Stimulated activated CD4-positive, alpha-beta T cell treated with anti-CD3 and anti-CD28 coated beads, Interleukin-15, amount 100 ng/mL, for 1 hour (primary cell): ENCODE data around the gene VEGFB.

Experiments
- DNase-seq, 2 donors: peaks; one replicate each; pipeline ENCODE4 v3.0.0-alpha.2; 2020; ENCODE audit warnings: low read depth in 1 of 2, low spot score in 1 of 2

VEGFB gene, protein sequence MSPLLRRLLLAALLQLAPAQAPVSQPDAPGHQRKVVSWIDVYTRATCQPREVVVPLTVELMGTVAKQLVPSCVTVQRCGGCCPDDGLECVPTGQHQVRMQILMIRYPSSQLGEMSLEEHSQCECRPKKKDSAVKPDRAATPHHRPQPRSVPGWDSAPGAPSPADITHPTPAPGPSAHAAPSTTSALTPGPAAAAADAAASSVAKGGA

DNA sequence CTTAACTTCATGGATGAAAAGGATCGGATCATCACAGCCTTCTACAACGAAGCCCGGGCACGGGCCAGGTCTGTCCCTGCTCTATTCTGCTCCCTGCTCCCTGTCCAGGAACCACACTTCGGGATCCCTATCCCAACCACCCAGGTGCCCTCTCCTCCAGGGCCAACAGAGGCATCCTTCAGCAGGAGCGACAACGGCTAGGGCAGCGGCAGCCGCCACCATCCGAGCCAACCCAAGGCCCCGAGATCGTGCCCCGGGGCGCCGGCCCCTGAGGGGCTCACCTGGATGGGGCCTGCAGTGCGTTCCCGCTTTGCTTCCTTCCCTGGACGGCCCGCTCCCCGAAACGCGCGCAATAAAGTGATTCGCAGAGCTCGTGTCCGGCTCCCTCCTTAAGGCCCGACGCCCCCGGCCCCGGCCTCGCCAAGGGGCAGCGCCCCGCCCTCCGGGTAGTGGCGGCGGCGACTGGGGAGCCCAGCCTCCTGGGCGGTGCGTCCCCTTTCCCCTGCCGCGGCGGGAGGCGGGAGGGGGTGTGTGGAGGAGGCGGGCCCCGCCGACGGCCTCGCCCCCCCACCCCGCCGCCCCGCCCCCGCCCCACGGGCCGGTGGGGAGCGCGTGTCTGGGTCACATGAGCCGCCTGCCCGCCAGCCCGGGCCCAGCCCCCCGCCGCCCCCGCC is at the start of gene VEGFB:
Gene VEGFB (plus strand): TSS at position 672 of the 674 bp plus-strand sequence. CDS start 250 bp downstream, outside the sequence.
- peak; percentile 55 to 62 for DNase-seq

DNA sequence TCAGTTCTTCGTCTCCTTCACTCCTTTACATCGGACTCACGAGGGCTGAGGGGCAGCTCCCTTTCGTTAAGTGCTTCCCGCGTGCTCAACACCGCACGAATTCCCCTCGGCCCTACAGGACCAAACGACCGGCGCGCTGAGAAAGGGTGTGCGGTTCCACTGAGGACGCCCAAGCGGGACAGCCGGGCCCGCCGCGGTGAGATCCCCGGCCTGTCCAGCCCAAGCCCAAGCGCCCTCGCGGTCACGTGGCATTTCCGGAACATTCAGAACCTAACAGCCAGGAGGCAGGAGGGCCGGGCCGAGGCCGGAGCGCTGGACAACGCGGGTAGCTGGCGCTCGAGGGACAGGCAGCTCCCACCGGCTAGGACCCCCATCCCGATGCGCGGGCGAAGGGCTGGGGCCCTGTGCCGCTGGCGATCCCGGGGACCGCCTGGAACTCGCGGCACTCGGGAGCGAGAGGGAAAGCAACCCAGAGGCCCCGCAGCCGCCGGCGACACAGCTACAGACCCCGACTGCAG is 49.1 kb upstream of the VEGFB start:
- DNase-seq, result peak in 1 of 2 donors; percentile 29

DNA sequence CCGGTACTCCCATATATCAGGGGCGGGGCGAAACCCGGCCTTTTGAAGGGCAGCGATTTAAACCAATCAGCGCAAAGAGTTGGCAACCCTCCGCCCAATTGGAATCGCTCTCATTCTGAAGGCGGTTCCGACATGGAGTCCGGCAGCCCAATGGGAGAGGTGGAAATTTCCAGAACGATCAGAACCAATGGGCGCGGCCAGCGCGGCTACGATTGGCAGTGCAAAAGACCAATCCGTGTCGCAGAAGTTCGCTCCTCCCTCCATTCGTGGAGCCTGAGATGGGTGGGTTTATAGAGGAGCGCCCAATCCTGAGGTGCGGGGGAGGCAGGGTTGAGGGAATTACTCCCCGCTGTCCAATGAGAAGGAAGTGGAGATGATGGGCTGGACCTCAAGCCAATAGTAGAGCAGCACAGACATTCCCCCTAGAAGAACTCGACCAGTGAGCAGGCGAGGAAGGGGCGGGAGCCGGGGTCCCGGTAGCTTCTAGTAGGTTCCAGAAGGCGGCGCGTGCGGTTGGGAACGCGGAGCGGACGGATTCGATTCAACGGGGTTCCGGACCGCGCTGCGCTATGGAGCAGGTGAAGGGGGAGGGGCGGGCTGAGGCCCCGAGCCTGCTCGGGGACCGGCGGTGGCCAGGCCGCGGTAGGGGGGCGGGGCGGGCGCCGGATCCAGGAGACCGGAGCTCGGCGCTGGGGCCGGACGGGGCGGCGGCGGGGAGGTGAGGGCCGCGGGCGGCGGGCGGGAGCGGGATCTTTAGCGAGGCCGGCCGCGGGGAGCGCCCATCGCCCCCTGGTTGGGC is 48.5 kb upstream of the VEGFB start, which contains the start of gene STIP1:
Gene STIP1 (plus strand): TSS at position 479 of the 799 bp plus-strand sequence. CDS start 91 bp downstream, at position 570.
- peak; percentile 94 to 97 for DNase-seq

DNA sequence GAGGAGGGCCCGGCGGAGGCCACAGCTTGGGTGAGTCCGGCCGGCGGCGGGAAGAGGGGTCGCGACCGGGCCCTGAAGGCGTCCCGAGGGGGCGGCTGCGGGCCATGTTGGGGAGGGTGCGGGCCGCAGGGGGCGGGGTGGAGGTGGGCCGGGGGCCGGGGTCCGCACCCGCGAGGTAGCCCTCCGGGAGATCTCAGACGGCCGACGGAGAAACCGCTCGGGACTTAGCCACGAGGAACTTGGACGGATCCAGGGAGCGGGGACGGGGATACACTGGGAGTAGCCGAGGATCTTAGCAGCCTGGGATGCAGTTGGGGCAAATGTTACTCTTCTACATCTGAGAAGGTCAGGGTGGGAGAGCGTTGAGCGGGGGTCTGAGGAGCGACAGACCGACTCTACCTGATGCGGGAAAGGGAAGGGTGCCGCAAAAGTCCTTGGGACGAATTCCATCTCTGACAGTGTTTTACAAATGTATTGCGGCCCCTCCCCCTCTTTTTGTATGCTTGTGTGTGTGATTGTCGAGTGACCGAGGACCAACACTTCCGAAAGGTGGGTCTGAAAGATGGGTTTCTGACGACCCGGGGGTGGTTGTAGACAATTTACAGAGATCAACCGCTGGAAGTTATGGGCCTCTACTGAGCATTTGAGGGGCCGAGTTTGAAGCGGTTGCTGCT is 47.8 kb upstream of the VEGFB start:
- DNase-seq, result no peak

DNA sequence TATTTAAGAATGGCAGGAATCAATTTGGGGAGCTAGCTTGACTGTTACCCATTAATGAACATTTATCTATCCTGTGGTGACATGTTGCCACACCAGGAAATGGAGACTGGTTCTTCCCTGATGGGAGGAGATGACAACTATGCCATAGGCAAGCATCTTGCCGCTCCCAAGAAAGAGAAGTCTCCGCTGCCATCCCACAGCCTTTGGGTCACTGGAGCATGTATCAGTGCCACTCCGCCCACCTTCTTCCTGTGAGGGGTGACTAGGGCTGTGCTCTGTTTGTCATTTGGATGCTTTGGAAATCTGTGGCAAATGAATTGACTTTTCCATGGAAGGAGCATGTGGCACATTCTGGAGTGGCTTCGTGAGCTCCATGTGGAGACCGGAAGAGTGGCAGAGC is 42.0 kb upstream of the VEGFB start:
- no peak for DNase-seq

DNA sequence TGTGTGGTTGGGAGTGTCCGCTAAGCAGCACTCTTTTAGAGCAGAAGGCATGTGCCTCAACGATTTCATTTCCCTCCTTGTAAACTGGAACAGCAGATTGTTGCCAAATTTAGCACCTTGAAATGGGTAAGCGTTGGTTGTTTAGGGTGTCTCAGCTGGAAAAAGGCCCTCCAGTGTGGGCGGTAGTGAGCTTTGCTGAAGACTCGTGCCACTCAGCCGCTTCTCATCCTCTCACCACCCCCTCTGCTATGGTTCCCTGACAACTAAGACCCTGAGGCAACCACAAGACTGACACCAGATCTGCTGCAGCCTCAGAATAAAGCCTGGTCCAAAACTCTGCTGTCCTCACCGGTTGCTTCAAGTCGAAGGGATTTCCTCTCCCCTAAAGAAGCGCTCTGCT is 37.8 kb upstream of the VEGFB start:
- DNase-seq, result no peak

DNA sequence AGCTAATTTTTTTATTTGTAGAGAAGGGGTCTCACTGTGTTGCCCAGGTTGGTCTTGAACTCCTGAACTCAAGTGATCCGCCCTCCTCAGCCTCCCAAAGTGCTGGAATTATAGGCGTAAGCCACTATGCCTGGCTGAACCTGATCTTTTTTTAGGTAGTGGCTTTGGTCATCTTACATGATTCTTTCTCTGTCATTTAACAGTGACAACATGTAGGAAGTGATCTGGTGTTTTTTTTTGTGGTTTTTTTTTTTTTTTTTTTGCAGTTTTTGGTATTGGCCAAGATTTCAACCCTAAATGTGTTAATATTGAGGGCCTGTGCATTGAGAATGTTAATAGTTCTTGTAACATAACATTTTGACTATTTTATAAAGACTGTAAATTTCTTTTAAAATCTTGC is 35.9 kb upstream of the VEGFB start:
- no peak for DNase-seq

DNA sequence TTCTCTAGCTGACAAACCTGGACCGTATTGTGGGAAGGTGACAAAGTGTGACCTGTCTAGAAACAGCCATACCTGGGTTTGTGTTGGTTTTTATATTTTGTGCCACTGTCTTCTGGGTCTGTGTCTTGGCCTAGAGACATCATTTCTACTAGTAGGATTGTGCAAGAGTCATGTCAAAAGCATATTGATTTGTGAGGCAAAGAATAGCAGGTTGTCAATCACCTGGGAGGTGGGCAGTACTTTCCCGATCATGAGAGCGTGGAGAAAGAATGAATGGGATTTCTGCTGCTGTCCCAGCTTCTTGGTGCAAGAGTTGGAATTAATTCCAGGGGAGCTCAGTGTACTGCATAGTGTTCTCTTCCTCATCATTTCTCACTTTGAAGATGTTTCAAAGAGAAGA is 32.8 kb upstream of the VEGFB start:
- no peak for DNase-seq

DNA sequence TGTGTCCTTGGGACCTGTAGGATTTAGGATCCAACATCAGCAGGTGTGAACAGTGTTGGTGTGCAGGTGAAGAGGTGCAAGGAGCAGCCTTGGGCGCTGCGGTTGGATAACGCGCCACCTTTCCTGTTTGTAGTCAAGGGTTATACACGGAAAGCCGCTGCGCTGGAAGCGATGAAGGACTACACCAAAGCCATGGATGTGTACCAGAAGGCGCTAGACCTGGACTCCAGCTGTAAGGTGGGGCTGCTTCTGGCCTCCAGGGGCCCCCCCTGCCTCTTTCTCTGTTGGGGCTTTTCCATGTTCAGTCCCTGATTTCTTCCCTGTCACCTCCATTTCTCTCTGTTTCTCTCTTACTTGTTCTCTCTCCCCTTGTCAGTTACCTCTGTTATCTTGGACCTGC is 31.4 kb upstream of the VEGFB start:
- DNase-seq, result no peak

DNA sequence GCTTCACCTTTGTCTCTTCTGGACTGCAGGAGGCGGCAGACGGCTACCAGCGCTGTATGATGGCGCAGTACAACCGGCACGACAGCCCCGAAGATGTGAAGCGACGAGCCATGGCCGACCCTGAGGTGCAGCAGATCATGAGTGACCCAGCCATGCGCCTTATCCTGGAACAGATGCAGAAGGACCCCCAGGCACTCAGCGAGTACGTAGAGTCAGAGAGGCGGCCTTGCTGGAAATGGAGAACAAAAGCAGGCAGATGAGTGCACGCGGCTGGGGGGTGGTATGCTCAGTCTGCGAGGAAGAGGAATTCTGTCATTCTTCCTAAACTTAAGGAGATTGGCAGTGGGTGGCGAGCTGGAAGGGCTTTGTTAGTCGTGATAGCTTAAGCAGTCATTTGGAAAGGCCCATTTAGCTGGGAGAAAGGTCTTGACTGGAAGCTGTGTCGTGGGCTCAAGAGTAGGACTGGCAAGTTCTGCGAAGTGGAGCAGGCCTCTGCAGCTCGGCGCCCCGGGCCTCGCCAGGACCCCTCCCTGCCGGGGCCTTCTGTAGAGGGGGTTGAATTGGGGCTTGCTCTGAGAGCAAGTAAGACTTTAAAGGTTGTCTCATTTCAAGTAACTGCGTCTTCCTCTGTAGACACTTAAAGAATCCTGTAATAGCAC is 30.8 kb upstream of the VEGFB start:
- DNase-seq, result no peak

DNA sequence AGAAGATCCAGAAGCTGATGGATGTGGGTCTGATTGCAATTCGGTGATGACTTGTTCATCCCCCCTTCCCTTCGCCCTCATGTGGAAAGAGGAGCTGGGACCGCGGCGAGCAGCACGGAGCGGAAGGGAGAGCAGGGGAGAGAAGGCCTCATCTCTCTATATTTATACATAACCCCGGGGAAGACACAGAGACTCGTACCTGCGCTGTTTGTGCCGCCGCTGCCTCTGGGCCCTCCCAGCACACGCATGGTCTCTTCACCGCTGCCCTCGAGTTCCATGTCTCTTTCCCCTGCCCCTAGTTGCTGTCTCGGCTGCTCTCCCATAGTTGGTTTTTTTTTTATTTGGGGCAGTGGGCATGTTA is 30.3 kb upstream of the VEGFB start:
- no peak for DNase-seq

DNA sequence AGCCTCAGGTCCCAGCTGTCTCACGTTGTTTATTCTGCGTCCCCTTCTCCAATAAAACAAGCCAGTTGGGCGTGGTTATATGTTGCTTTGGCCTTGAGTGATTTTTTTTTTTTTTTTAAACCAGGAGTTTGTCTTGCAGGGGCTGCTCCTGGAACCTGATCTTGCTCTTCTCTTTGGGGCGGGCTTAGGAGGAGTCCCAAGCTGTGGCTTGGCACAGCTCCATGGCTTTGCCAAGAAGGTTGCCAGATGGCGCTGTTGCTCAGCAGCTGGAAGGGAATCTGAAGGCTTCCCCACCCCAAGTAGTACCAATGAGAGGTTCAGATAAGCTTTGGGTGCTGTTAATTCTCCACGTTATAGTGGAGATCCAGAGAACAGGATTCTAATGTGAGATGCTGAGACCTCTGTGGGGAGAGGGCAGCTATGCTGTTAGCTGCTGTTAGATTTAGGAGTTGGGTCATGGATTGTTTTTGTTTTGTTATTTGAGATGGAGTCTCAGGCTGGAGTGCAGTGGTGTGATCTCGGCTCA is 29.9 kb upstream of the VEGFB start:
- peak; percentile 65 to 67 for DNase-seq

DNA sequence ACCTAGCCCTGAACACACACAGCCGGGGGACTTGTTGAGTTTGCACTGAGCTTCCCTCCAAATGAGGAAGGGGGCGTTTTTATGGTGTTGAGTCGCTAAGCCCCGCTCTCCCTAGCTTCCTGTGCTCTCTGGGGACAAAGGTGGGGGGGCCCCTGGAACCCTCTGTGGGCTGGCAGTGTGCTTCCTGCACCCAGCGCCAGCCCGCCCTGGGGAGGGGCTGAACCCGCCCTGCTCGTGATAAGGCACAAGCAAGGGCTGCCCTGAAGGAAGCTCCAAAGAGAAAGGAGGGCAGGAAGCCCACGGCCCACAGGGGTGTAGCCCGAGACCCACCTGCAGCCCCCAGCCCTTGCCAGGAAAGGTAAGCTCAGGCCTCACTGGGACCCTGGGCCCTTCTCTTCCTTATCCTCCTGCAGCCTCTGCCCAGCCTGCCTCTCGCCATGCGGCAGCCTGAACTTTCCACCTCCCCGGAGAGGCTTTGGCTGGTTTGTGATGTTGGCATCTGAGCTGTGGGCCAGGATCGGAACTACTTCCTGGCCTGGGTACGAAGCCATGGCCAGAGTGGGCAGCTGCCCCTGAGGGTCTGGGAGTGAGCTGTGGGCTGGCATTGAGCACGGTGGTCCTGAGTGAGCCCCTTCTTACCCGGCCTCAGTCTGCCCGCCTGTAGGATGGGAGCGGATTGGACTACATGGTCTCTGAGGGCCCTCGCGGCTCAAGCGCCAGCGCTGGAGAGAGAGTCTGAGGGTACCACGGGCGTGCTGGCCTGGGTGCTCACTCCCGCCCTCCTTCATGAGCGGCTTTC is 27.7 kb upstream of the VEGFB start, which contains the start of gene FERMT3:
Gene FERMT3 (plus strand): TSS at position 265 of the 799 bp plus-strand sequence. CDS start 644 bp downstream, outside the sequence.
- DNase-seq, result peak; percentile 49 to 65

DNA sequence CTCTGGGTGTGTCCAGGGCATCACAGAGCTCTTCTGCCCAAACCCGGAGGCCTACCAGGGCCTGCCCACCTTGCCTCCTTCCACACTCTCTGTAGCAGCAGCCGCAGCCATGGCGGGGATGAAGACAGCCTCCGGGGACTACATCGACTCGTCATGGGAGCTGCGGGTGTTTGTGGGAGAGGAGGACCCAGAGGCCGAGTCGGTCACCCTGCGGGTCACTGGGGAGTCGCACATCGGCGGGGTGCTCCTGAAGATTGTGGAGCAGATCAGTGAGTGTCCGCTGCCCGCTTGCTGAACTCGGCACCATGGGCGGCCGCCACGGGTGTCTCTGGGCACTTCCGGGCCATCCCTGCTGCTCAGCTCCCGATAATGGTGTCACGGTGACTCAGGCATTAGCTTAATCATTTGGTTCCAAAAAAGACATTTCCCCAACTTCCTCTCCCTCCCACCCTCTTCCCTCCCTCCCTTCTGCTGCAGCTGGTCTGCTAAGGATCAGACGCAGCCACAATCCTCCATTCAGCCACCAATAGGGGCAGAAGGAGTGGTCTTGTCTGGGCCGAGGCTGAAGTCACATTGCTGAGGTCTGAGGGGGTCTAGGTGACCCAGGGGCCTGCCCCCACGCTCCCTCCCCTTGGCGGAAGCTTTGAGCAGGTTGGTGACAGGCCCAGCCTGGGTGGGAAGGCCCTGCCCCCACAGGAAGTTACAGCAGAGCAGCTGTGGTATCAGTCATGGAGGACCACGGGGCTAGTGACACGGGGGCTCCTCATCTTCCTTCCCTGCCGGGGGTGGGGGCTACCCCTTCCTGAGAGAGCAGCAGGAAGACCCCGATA is 26.9 kb upstream of the VEGFB start:
- peak; percentile 54 to 66 for DNase-seq

DNA sequence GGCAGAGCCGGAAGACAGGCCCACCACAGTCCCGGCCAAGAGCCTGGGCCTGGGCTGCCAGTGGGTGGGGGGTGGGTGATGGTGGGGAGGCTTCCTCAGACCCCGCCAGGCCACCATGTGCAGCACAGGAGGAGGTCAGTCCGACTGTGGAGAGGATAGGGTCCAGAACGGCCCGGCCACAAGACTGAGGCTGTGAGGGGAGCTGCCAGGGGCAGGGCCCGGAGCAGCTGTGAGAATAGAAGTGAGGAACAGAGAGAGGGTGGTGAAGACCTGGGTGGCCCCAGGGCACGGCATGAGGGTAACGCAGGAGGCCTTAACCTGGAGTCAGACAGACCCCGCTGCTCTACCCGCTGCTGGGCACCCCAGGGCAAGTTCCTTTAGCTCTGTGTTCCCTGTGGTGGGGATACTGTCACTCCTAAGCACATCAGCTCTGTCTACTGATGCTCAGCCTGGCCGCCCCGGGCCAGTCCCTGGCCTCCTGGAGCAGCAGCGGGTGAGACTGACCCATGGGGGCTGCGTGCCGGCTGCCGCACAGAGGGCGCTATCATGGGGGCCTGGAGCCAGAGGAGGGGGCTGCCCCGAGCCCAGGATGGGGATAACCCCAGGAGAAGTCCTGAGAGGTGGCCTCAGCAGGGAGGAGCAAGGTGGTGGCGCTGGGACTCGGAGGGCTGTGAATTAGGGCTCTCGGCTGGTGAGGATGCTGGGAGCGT is 26.1 kb upstream of the VEGFB start:
- no peak for DNase-seq

DNA sequence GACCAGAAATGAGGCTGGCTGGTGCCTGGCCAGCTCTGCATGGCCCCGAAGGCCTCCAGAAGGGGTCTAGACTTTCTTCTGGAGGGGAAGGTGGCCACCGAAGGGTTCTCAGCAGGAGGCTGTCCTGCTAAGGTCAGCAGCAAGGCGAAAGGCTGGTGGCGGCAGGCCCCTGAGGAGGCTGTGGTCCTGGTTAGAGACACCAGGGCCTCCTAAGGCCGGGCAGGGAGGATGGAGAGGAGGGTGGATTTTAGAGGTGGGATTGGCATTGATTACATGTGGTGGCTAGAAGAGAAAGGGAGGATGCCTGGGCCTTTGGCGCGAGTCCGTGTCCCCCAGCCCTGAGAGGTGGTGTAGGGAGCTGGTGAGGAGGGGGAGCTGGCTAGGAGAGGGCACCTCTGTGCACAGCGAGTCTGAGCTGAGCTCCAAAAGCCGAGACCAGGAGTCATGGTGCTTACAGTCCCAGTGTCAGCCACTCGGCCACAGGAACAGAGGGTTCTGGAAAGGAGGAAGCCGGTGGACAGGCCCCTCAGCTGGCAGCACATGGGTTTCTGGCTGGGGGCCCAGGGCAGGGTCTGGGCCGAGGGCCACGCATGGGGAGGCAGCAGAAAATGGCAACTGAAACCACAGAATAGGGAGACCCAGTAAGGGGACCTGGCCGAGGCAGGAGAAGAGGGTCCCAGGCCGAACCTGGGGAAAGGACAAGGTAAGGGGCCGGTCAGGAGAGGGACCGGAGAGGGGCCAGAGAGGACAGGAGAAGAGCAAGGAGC is 25.4 kb upstream of the VEGFB start:
- DNase-seq, result no peak

DNA sequence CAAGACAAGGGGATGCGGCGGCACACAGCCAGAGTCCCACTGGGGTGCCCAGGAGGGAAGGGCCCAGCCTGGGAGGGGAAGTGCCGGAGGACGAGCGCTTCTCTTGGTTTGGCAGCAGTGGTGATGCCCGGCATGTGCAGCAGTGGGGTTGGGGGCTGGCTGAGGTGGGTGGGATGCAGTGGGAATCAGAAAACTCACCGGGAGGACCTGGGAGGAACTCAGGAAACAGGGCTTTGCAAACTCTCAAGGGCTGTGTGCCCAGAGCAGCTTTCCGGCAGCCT is 24.9 kb upstream of the VEGFB start:
- no peak for DNase-seq
